SU-DHL-6 (cell line): ENCODE data around the gene PLEKHH2.

Experiments used
- CTCF ChIP-seq: fragments of 200-600 bp; sonication (generic); IDR thresholded peaks from one replicate; pipeline ENCODE4 v1.5.1; 2017; ENCODE audit warnings: antibody characterized with exemption, mild to moderate bottlenecking, low read length, moderate library complexity; ENCODE audit not compliant: insufficient read depth, poor library complexity, severe bottlenecking
- EZH2phosphoT487 ChIP-seq: fragments of 200-600 bp; sonication (generic), shearing (Covaris generic); conservative IDR thresholded peaks from 2 replicates; pipeline ENCODE4 v1.6.1; 2018; ENCODE audit warnings: mild to moderate bottlenecking, antibody characterized with exemption, low read length, moderate library complexity, mixed read lengths

- TF ChIP-seq CTCF (peak; percentile 58), EZH2phosphoT487 (no peak)
These were observed 31.9 kb upstream of the PLEKHH2 start for GRCh38 chr2:43605079-43605655.
